Stimulated activated CD8-positive, alpha-beta memory T cell treated with anti-CD3 and anti-CD28 coated beads, Interleukin-12 subunit alpha, Interleukin-12 subunit beta, amount 100 ng/mL, for 24 hours (primary cell): ENCODE measurements around the gene DNAJB12.
"Not testable (repeated sequence)": the region's sequence is repeated elsewhere in the genome, so short reads cannot be mapped to it uniquely, and the experiment has no call there.

ENCODE experiments used
- DNase-seq: peaks from one replicate; pipeline ENCODE4 v3.0.0-alpha.2; 2020; ENCODE audit errors: extremely low read depth

The DNAJB12 gene

GRCh38 chr10:72353965-72354355 is 759 bp downstream of the DNAJB12 start:
- DNase-seq: no peak

GRCh38 chr10:72353028-72353964 is 1.4 kb downstream of the DNAJB12 start:
- no peak for DNase-seq

- DNase-seq: no peak
Observed at GRCh38 chr10:72351479-72351878, 3.2 kb downstream of the DNAJB12 start.

DNA sequence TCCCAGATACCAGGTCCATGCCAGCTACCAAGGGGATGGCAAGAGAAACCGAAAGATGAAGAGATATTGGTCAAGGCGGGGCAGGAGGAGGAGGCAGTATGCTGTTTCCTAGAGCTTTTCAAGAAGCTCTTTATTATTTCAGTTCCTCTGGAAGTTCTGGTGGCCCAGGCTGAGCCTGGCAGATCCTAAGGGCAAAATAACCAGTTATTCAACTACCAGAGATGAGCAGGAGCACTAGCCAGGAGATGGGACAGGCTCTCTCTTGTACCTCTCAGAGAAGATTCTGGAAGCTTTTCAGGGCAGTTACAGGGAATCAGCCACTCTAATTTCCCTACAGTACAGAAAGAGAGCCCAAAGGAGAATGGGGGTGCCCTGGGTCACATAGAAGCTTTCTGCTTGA is 5.3 kb downstream of the DNAJB12 start:
- no peak for DNase-seq

- DNase-seq: no peak
Observed at GRCh38 chr10:72348282-72348681, 6.4 kb downstream of the DNAJB12 start.

DNA sequence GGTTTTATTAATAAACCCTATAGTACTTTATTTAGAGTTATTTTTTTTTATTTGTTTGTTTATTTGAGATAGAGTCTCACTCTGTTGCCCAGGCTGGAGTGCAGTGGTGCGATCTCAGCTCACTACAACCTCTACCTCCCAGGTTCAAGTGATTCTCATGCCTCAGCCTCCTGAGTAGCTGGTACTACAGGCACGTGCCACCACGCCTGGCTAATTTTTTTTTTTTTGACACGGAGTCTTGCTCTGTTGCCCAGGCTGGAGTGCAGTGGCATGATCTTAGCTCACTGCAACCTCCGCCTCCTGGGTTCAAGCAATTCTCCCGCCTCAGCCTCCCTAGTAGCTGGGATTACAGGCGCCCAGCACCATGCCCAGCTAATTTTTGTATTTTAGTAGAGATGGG is 8.6 kb downstream of the DNAJB12 start:
- not testable (repeated sequence) for DNase-seq

DNA sequence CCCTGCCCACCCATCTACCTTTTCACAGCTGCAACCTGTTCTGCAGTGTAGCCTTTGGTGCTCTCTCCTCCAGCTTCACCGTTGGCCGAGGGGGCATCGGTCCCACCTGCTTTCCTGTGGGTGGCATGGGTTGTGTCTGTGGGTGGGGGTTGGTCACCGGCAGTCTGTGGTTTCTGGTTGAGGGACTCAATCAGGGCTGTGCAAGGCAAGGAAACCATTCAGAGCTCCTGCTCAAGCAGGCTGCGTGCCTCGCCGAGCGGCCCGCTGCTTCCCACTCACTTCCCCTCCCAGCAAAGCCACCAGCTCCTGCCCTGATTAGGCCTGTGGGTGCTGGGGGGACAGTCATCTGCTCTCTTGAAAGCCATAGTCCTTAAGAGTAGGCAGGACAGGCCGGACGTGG is 9.8 kb downstream of the DNAJB12 start:
- DNase-seq: no peak

DNA sequence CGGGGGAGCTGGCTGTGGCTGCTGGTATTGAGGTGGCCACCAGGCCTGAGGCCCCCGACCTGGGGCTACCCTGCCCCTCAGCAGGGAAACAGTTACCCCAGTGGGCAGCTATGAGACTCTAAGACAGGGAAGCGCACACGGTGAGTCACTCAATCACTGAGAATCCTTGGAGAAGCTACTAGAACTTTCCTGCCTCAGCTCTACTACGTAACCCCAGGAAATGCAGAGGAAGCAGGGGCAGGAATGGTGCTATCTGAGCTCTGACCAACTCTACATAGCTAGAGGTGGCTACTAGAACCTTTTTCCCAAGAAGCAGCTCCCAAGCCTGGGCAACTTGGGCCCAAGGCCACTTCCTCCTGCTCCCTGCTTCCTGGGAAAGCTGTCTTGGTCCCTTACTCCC is 11.8 kb downstream of the DNAJB12 start:
- no peak for DNase-seq

DNA sequence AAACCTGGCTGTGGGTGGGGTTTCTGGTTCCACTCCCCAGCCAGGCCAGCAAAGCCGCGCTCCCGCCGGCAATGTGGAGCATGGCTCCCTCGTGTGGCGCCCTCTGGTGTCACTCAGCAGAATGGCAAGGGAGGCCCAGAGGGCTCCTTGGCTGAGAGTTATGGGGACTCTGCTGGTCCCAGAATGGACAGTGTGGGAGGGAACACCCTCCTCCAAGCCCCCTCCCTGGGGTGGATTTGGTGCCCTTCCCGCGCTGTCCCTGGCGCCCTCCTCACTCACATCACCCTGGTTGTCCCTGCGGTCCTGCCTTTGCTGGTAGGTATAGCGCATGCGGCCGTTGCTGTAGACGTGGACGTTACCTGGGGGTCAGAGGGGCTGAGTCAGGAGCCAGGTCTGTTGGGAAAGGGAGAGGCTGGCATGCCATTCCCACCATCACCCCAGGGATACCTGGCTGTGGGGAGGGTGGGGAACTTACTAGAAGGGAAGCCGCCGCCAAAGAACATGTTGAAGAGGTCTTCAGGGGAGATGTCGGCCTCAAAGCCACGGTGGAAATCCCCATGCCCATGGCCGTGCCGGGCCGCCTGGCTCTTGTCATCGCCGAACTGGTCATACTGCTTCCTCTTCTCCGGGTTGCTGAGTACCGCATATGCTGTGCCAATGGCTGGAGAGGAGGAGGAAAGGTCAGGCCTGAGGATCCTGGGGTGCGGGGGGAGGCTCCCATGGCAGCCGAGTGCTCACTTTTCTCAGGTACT is 14.0 kb downstream of the DNAJB12 start:
- no peak for DNase-seq

GRCh38 chr10:72338180-72338579 is 16.5 kb downstream of the DNAJB12 start:
- DNase-seq: no peak

DNA sequence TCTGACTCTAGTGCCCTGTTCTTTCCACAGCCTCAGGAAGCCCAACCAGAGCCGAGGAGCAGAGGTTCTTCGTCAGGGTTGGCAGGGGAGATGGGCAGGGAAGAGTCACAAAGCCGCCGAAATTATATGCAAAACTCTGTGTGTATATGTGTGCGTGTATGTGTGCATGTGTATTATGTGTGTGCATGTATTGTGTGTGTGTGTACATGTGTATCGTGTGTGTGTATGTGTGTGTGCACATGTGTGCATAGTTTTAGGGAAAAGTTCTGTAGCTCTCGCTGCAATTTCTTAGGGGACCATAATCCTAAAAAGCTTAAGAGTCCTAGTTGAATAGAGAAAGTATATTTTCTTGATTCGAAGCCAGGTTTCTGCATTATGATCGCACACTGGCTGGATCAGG is 17.0 kb downstream of the DNAJB12 start:
- no peak for DNase-seq

DNA sequence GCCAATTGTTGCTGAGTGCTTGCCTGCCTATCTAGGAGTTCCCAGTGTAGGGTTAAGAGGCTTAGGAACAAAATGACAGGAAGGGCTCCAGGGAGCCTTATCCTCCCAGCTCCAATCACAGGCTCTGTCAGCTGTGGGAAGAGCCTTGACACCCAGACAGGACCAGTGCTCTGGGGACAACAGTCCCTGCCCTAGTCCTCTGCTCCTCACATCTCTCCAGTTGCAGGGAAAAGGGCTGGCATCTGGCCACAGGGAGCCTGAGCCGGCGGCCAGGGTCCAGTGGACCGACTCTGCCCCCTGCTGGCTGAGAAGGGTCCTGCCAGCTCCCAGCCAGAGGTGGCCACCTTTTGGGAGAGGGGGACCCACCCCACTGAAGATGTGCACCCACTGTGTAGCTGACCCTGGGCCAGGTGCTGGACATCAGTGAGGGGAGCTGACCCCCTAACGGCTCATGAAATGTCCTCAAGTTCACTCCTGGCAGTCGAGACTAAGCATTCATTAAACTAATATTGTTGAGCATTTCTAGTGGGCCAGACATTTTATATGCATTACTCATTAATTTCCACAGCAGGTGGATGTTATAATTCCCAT is 17.6 kb downstream of the DNAJB12 start:
- no peak for DNase-seq

DNA sequence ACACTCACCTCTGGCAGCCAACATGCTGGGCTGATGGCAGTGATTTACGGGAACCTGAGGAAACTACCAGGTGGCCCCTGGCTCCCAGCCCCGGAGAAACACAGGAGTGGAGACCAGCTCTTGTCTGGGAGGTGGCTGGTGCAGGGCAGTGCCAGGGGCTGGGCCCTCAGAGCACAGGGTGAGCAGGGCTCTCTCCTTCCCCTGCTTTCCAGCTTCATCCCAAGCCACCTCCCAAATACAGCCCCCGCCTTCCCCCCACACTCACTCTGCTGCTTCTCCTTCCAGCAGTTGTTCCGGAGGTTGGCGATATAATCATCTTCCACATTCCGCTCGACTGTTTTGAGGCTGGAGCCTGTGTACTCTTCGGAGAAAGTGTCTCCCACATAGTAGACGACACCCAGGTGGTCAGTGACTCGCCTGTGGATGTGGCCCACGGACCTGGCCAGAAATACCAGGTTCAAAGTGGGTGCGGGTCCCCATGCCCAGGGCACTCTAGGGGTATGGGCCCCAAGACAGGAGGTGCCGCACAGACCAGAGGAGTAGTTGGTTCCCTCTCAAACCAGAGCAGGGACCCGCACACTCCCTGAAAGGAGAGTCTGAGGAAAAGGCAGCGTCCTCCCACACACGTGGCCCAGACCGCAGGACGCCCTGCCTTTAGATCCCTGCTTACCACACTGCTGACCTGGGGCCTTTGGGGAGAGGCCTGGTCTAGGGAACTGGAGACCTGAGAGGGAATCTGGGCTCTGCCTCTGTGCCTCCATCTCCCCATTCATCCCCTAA is 18.3 kb downstream of the DNAJB12 start:
- DNase-seq: no peak

- DNase-seq: no peak
Observed at GRCh38 chr10:72335394-72336258, 19.1 kb downstream of the DNAJB12 start.

DNA sequence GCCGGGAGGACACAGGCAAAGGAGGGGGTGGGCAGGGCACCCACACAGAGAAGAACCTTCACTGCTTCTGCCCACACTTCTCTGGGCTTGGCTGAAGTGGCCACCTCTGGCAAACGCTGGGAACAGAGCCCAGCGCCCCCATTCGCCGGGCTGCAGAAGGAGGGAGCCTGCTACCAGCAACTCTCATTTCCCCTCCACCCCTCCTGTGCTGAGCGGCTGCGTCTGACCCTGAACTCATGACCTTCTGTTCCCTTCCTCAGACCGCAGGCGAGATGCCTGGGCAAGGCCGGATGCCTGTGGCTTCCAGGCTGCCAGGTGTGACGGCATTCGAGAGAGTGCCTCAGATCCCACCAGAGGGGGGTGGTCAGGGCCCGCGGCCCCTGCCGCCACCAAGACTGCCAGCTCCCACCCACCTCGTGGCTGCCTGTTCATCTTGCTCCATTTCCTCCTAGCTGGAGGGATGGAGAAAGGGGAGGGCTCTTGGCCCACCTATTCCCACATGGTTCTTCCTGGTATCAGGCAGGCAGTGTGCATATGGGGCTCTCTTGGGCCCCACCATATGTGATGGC is 19.8 kb downstream of the DNAJB12 start:
- DNase-seq: peak; percentile 65

GRCh38 chr10:72334196-72334824 is 20.4 kb downstream of the DNAJB12 start:
- no peak for DNase-seq

DNA sequence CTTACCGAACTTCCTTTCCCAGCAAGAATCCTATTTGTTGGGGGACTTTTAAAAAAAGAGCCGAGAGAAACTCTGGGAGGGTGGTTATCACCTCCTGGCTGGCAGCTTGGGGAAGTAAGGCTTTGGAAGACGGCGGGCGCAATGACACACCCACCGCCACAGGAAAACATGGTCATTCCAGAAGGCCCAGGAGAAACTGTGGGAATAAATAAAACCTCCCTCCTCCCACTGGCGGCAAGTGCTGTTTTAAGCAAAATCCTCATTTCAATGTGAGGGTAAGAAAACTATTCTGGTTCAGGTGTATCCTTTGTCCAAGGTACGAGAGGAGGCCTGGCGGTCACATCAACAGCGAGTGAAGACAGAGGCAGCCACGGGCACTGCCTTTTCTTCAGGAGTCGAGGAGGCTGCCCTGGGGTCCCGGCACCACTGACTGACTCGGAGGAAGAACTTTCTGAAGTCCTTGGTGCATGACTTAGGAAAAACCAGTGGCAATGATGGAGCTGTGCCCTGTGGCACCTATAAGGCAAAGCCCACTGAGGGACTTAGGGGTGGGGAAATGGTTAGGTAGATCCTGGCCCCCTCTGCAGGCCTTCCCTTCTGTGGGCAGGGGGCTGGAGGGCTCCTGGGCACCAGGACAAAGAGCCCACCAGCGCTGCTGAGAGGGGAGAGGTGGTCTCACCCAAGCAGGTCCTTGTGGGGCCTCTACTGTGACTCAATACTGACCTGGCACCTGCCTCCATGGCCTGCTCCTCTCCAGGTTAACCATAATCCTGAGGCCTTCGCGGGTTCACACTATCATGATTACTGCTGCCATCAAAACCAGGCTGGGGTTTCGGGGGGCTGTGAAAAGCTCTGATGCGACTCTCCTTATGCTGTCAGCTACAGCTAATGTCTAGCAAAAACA is 21.4 kb downstream of the DNAJB12 start:
- DNase-seq: no peak

DNA sequence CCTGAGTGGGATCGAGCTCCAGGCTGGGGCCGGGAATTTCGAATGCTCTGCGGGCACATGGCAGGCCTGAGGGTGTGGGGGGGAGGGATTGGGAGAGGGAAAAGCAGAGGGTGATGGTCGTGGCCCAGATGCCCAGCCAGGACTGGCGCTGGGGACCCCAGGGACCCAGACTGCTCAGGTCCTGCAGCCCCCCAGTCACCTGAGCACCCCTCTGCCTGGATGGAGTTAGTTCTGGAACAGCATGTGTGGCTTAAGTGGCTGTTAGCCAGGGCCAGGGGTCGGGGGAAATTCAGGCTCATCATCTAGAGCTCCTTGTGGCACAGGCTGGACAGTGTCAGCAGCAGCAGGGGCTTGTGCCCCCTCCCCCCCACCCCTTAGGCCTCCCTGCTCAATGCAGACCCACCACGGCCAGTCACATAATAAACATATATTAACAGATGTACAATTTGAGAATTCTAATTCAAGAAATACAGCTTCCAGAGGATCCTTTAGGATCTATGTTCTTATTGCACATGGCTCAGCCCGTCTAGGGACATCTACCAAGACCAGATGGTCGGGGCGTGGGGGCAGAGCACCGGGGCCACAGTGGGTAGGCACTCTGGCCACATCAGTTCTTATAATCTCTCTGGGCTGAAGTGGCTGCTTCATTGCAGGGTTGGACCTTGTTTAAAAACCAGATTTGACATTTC is 22.2 kb downstream of the DNAJB12 start:
- DNase-seq: no peak
